Measurements from ENCODE around the gene GRIK4.

GRCh38 chr11:120869516-120870011 is 358.0 kb downstream of the GRIK4 start:
- TF ChIP-seq EZH2 (IDR thresholded peaks at IDR 0.05; ENCODE audit: insufficient read depth, low read length) (no peak), CTCF (IDR thresholded peaks at IDR 0.05; ENCODE audit: insufficient read depth, low read depth, low read length) (no peak)
